A549 (cell line): ENCODE data around the gene AFF3.

Experiments used
- CTCF ChIP-seq: fragments of >200 bp; sonication (Bioruptor Twin); formaldehyde crosslinking; IDR thresholded peaks from 3 replicates; pipeline ENCODE4 v1.5.1; 2016
- HOXA7 ChIP-seq: fragments of 250-450 bp; sonication (Bioruptor Pico); IDR thresholded peaks from 2 replicates; pipeline ENCODE4 v1.5.0; 2020; ENCODE audit warnings: mild to moderate bottlenecking, moderate library complexity
- POLR2A ChIP-seq: IDR thresholded peaks from 2 replicates; pipeline ENCODE4 v1.6.1; 2012; ENCODE audit warnings: mild to moderate bottlenecking, low read length
- RNF2 ChIP-seq: fragments of 200-600 bp; sonication (generic); IDR thresholded peaks from 2 replicates; pipeline ENCODE4 v1.6.1; 2016; ENCODE audit warnings: low read depth, mild to moderate bottlenecking, antibody characterized with exemption, moderate library complexity, borderline replicate concordance
- SMC3 ChIP-seq: fragments of >200 bp; sonication (Bioruptor Twin); formaldehyde crosslinking; IDR thresholded peaks from 3 replicates; pipeline ENCODE4 v1.6.1; 2018; ENCODE audit warnings: inconsistent platforms
- SREBF2 ChIP-seq: fragments of 450-650 bp; IDR thresholded peaks from 2 replicates; pipeline ENCODE4 v1.6.1; 2014; ENCODE audit warnings: mild to moderate bottlenecking, moderate library complexity

DNA sequence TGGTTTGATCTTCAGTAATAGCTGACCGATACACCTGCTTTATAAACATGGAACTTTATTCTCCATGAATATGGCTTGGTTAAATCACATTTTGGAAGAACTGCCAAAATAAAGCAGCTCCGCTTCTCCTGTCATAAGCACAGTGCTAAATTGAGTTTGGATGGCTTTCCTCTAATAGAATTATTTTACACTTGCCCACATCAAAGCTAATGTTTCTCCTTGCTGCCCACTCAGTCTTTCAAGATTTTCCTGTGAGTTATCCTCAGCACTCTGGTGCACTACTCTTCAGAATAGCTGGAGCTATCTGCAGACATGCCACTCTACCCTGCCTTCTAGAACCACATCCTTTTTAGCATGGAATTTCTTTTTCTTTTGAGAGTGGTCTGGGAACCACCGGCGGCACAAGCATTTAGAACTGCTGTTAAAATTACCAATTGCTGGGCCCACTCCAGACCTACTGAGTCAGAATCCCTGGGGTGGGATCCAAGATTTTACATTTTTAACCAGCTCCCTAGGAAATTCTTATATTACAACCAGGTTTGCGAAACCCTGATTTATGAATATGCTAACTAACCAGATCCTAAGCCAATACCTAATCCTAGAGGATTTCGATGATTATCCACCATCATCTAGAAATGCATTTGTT is 283.3 kb downstream of the AFF3 start:
- TF ChIP-seq CTCF (no peak), HOXA7 (CRISPR knock-in tag) (no peak), POLR2A (no peak), SREBF2 (no peak), RNF2 (no peak), SMC3 (no peak)
